Loucy (cell line): Measurements from ENCODE around the gene NLRP7.

ENCODE experiments used
- EZH2phosphoT487 ChIP-seq: fragments of 200-600 bp; IDR thresholded peaks from 2 replicates; pipeline ENCODE4 v1.6.1; 2018; ENCODE audit warnings: antibody characterized with exemption, mild to moderate bottlenecking, moderate library complexity, borderline replicate concordance
- TF ChIP-seq, protein P1 (sequence below): fragments of 200-600 bp; sonication (generic); conservative IDR thresholded peaks from 2 replicates; pipeline ENCODE4 v1.5.1; 2014; ENCODE audit warnings: mild to moderate bottlenecking, antibody characterized with exemption, low read length

- TF ChIP-seq, protein P1, sequence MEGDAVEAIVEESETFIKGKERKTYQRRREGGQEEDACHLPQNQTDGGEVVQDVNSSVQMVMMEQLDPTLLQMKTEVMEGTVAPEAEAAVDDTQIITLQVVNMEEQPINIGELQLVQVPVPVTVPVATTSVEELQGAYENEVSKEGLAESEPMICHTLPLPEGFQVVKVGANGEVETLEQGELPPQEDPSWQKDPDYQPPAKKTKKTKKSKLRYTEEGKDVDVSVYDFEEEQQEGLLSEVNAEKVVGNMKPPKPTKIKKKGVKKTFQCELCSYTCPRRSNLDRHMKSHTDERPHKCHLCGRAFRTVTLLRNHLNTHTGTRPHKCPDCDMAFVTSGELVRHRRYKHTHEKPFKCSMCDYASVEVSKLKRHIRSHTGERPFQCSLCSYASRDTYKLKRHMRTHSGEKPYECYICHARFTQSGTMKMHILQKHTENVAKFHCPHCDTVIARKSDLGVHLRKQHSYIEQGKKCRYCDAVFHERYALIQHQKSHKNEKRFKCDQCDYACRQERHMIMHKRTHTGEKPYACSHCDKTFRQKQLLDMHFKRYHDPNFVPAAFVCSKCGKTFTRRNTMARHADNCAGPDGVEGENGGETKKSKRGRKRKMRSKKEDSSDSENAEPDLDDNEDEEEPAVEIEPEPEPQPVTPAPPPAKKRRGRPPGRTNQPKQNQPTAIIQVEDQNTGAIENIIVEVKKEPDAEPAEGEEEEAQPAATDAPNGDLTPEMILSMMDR: no peak
- TF ChIP-seq EZH2phosphoT487: no peak
These were observed 45.3 kb downstream of the NLRP7 start for GRCh38 chr19:54902061-54902460.
